GM12864 (cell line): ENCODE data around the gene RASSF7.

ENCODE experiments used
- DNase-seq: peaks from one replicate; pipeline ENCODE4 v3.0.0-alpha.2; 2011; ENCODE audit warnings: low read depth
- H3K4me3 ChIP-seq: 2 replicates; pipeline ENCODE4 v1.5.1; 2011; ENCODE audit warnings: mild to moderate bottlenecking, low read depth, low read length, control low read depth
- TF ChIP-seq, protein P1 (sequence below): IDR thresholded peaks from 2 replicates; pipeline ENCODE4 v1.5.1; 2011; ENCODE audit warnings: low read depth, mild to moderate bottlenecking, moderate library complexity, low read length, control low read depth, inconsistent platforms; ENCODE audit errors: missing control alignments

RASSF7 gene

DNA sequence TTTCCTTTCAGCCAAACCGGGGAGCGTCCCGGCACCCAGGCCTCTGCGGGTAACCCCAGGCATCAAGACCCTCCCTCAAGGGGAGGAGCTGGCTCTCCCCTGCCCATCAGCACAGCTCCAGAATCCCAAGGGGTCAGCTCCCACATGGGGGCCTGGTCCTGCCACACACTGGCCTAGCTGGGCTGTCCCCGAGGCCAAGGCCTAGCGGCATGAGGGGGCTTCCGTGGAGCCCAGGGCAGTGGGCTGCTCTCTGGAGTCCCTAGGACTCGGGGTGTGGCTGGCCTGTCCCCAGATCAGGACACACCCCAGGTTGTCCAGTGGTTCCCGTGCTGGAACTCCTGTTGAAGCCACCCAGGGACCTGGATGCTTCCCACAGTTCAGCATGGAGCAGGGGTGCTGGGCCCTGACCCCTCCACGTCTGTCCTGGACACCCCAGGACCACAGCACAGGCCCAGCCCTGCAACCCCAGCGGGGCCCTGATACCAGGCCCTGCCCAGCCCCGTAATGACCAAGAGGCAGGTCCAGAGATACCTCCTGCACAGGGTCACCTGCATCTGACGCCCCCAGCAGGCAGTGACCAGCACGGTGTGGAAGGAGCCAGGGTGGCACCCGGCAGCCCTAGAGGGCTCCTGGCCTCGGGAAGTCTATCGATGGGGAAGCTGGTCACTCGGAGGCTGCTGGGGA lies 30.9 kb upstream of the RASSF7 start:
- no peak overlapping the region for H3K4me3 ChIP-seq
- no peak for DNase-seq
- TF ChIP-seq, protein P1, sequence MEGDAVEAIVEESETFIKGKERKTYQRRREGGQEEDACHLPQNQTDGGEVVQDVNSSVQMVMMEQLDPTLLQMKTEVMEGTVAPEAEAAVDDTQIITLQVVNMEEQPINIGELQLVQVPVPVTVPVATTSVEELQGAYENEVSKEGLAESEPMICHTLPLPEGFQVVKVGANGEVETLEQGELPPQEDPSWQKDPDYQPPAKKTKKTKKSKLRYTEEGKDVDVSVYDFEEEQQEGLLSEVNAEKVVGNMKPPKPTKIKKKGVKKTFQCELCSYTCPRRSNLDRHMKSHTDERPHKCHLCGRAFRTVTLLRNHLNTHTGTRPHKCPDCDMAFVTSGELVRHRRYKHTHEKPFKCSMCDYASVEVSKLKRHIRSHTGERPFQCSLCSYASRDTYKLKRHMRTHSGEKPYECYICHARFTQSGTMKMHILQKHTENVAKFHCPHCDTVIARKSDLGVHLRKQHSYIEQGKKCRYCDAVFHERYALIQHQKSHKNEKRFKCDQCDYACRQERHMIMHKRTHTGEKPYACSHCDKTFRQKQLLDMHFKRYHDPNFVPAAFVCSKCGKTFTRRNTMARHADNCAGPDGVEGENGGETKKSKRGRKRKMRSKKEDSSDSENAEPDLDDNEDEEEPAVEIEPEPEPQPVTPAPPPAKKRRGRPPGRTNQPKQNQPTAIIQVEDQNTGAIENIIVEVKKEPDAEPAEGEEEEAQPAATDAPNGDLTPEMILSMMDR: no peak

DNA sequence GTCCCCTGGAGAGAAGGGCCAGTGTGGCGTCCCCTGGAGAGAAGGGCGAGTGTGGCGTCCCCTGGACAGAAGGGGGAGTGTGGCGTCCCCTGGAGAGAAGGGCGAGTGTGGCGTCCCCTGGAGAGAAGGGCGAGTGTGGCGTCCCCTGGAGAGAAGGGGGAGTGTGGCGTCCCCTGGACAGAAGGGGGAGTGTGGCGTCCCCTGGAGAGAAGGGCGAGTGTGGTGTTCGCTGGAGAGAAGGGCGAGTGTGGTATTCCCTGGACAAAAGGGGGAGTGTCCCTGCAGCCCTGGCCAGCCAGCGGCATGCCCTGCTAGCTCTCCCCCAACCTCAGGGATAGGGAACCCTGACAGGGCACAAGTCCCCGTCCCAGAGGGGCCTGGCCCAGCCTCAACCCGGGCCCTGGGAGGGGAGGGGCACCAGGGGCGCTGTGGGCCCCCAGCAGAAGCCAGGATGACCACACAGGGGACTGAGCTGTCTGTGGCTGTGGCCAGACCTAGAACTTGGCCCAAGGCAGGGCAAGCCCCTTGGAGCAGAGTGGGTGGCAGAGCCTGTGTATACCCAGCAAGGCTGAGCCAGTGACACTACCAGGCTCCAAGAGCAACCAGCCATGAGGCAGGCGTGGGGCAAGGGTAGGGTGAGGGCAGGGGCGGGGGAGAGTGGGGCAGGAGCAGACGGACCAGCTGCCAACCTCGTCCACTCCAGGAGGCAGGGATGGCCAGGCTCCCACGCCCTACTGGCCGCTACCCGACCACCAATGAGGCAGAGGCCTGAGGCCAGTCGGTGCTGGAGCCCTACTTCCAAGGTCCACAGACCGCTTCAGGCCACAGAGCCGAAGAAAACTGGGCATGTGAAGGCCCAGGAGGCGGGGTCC lies 29.6 kb upstream of the RASSF7 start:
- H3K4me3 ChIP-seq: no peak overlapping the region
- TF ChIP-seq, protein P1: no peak
- DNase-seq: no peak

DNA sequence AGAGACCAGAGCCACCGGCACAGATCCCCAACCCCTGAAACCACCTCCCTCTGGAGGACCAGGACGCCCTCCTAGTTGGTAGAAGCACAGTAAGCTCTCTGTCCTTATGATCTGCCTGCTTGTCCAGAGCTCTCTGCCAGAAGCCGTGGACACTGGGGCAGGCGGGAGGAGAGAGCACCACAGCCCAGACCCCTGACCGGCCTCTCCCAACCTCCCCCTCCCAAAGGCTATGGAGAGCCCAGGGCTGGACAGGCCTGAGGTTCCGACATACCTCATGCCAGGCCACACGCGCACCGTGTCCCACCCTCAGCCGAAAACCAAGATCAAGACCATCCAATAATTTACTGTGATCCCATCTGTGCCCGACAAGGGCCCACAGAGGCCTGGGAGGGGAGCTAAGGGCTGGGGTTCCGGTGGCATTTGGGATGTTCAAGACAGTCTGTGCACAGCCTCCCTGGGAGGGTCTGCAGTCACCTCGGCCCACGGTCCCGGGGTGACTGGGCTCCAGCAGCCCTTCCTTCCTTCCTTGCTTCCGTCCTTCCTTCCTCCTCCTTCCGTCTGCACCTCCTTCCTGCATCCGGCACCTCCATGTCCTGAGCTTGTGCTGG lies 28.7 kb upstream of the RASSF7 start:
- no peak for DNase-seq
- TF ChIP-seq, protein P1: no peak
- H3K4me3 ChIP-seq: no peak overlapping the region

DNA sequence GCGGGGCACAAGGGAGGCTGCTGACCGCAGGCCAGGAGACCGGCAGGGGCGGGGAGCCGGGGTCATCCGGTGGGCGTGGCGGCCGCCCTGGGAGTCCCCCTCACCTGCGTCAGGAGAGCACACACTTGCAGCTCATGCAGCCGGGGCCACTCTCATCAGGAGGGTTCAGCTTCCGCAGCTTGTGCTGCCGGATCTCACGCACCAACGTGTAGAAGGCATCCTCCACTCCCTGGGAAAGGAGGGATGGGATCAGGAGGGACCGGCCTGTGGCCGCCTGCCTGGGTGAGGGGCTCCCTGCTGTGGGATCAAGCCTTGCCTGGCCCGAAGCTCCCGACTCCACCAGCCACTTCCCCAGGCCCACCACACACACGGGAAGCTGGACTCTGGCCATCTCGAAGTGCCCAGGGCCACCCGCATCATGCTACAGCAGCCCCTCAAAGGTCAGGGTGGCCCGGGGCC lies 28.2 kb upstream of the RASSF7 start:
- TF ChIP-seq, protein P1: no peak

DNA sequence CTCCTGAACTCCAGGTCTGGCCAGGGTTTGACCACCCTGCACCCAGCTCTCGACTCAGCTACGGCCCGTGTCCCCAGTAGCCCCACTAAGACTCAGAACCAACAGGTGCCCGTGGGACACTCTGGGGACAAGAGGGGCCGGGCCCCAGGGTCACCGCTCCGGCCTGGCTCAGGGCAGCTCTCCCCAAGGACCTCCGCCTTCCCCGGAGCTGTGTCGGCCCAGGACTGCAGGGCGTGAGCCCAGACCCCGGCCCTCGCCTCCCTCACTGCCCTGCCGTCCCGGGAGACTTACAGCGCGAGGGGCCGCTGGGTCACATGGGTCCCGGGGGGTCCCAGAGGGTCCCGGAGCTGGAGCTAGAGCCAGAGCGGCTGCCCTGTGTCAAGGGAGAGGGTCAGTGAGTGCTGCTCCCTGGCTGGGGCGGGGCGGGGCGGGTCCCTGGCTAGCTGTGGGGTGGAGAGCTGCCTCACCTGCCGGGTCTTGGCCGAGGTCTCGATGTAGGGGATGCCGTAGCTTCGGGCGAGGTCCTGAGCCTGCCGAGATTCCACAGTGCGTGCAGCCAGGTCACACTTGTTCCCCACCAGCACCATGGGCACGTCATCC lies 27.7 kb upstream of the RASSF7 start:
- no peak overlapping the region for H3K4me3 ChIP-seq
- TF ChIP-seq, protein P1: no peak
- DNase-seq: no peak

More for the DNA sequence above, 28.2 kb upstream of the RASSF7 start:
- H3K4me3 ChIP-seq: no peak overlapping the region
- DNase-seq: no peak

DNA sequence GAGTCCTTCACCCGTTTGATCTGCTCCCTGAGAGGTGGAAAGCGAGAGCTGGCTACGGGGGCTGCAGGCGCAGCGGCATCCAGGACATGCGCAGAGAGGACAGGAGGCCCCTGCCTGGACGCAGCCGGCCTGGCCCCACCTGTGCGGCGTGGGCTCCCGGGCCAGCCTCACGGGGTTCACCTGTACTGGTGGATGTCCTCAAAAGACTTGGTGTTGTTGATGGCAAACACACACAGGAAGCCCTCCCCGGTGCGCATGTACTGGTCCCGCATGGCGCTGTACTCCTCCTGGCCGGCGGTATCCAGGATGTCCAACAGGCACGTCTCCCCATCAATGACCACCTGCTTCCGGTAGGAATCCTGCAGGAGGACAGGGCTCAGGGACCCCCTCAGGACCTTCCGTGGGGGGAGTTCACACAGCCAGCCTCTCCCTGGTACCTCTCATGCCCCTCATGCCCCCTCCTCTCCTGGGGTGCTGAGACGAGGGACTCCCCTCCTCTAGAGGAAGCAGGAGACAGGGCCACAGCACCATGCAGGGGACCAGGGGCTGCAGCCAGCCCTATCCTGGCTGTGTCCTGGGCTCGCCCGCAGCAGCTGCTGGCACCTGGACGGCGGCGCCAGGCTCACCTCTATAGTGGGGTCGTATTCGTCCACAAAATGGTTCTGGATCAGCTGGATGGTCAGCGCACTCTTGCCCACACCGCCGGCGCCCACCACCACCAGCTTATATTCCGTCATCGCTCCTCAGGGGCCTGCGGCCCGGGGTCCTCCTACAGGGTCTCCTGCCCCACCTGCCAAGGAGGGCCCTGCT lies 27.0 kb upstream of the RASSF7 start:
- TF ChIP-seq, protein P1: no peak
- DNase-seq: no peak
- peak overlapping the region; percentile 94 for H3K4me3 ChIP-seq
